GM10248 (cell line): Measurements from ENCODE around the gene TSC22D1.

ENCODE experiments used
- CTCF ChIA-PET: fragments of 300-600 bp; sonication (Branson Sonifier 250); formaldehyde crosslinking; extraction: SDS; loops from one replicate; lab custom pipeline; 2021; ENCODE audit warnings: antibody characterized with exemption; lab: Yijun Ruan, JAX
- POLR2A ChIA-PET: fragments of 350-650 bp; sonication (Branson Sonifier 250); formaldehyde crosslinking; extraction: SDS; loops from one replicate; lab custom pipeline; 2020; ENCODE audit warnings: antibody characterized with exemption; lab: Yijun Ruan, JAX
- DNase-seq: peaks from one replicate; pipeline ENCODE4 v3.0.0; 2012; ENCODE audit errors: extremely low spot score
- TF ChIP-seq, protein P1 (sequence below): IDR thresholded peaks from 2 replicates; pipeline ENCODE4 v1.5.1; 2012; ENCODE audit warnings: mild to moderate bottlenecking, low read depth; ENCODE audit errors: extremely low read depth, missing control alignments, control extremely low read depth

TSC22D1 gene

DNA sequence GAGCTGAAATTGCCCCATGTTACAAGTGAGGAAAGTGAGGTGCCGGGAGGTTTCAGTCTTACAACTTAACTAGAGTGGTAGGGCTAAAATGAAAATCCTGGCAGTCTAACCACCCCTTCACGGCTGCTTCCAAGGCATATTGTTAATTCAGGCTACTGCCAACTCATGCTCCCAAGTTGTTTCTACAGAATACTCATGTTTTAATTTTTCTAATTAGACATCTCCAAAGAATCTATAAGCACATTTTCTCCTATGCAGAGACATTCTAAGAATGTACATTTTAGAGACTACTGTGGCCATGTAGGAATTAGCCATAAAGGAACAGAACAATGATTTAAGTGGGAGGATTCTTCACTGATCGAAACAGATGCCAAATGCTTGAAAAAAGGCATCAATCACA lies 7.0 kb upstream of the TSC22D1 start:
- ChIA-PET CTCF (interaction anchor here (1.7 kb wide), 1 partner anchor 8 kb away, joined by 7 read pairs; no protein-coding TSS in a partner anchor), POLR2A (no interaction called here)
- DNase-seq: no peak
- TF ChIP-seq, protein P1, sequence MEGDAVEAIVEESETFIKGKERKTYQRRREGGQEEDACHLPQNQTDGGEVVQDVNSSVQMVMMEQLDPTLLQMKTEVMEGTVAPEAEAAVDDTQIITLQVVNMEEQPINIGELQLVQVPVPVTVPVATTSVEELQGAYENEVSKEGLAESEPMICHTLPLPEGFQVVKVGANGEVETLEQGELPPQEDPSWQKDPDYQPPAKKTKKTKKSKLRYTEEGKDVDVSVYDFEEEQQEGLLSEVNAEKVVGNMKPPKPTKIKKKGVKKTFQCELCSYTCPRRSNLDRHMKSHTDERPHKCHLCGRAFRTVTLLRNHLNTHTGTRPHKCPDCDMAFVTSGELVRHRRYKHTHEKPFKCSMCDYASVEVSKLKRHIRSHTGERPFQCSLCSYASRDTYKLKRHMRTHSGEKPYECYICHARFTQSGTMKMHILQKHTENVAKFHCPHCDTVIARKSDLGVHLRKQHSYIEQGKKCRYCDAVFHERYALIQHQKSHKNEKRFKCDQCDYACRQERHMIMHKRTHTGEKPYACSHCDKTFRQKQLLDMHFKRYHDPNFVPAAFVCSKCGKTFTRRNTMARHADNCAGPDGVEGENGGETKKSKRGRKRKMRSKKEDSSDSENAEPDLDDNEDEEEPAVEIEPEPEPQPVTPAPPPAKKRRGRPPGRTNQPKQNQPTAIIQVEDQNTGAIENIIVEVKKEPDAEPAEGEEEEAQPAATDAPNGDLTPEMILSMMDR: no peak

- ChIA-PET POLR2A (no interaction called here), CTCF (interaction anchor here (0.6 kb wide), 1 partner anchor 73 kb away, joined by 3 read pairs; no protein-coding TSS in a partner anchor)
- TF ChIP-seq, protein P1: no peak
These were observed 1.9 kb upstream of the TSC22D1 start for GRCh38 chr13:44578067-44578400.

DNA sequence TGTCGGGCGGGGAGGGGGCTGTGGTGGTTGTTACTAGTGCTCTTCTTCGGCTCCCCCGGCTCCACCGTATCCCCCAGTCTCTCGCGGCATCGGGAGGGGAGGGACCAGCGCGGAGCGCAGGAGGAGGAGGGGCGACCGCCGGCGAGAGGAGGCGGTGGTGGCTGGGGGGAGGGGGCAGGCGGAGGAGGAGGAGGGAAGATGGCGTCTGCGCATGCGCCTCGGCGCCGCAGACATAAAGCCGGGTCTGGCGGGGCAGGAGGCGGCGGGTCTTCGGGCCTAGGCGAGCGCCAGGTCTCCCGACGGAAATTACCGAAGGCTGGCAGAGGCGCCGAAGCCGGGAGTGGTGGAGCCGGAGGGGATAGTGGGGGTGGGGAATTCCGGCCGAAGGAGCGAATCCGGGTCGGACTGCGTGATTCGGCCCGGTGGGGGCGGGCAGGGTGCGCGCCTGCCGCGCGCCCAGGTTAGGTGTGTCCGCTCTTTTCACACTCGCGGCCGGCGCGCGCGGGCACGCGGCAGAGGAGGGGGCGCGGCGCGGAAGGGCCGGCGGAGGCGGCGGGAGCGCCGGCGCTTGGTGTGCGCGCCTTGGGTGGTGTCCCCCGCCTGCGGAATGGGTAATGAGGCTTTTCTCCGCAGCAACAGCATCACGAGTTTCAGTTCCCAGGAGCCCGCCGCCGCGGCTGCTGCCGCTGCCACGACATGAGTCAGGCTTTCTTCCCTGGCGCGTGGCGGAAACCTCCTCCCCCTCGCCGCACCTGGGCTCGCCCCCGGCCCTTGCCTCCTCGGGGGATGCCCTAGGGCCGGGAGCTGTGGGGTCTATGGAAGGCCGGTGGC lies 1.3 kb upstream of the TSC22D1 start:
- ChIA-PET POLR2A (no interaction called here), CTCF (no interaction called here)
- TF ChIP-seq, protein P1: no peak
- DNase-seq: peak; percentile 93

More at GRCh38 chr13:44578067-44578400, 1.9 kb upstream of the TSC22D1 start:
- no peak for DNase-seq

DNA sequence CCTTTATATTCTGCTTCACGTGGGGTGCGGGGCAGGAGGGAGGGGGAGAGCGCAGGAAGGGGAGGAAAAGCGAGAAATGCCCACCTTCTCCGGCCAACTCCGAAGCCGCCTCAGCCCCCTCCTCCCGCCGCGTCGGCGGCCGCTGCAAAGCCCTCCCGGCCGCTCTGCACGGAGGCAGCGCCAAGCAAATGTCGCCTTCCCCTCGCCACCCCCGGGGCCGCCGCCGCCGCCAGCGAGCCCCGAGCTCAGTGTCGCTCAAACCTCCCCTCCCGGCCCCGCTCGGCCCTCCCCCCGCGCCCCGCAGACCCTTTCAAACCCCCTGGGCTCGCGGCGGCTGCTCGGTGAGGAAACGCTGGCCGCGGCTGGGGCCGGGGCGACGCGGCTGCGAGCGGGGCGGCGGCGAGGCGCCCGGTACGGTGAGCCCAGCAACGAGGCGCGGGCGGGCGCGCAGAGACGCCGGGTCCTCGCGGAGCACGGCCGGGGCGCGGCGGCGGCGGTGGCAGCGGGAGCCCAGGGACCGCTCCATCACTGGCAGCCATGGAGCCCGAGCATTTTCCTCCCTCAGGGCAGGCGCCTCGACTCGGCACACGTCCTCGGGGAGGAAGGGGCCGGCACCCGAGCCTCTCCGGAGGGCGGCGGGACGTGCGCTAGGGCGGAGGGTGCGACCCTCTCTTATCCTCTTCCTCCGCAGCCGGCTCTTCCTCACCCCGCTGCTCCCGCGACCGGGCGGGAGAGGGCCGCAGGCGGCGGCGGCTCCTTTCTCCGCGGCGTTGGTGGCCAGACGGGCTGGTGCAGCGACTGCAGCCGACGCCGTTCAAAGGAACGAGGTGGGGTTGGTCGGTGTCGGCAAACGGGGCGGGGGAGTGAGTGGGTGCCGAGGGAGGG lies 463 bp upstream of the TSC22D1 start:
- DNase-seq: peak; percentile 37
- POLR2A ChIA-PET: no interaction called here
- CTCF ChIA-PET: interaction anchor here (0.9 to 1.2 kb wide), 4 partner anchors 15 to 342 kb away, joined by 3 to 6 read pairs (median 4); no protein-coding TSS in a partner anchor
- TF ChIP-seq, protein P1: no peak

- no peak for DNase-seq
- CTCF ChIA-PET: interaction anchor here (0.8 to 1.4 kb wide), 3 partner anchors 9 to 32 kb away, joined by 3 to 4 read pairs (median 4); no protein-coding TSS in a partner anchor
- POLR2A ChIA-PET: no interaction called here
- TF ChIP-seq, protein P1: no peak
These were observed 1.1 kb downstream of the TSC22D1 start for GRCh38 chr13:44575035-44575434.

GRCh38 chr13:44574466-44574855 lies 1.7 kb downstream of the TSC22D1 start:
- TF ChIP-seq, protein P1: no peak
- ChIA-PET CTCF (interaction anchor here (1.0 to 1.4 kb wide), 2 partner anchors 10 to 25 kb away, joined by 3 read pairs; no protein-coding TSS in a partner anchor), POLR2A (no interaction called here)
- DNase-seq: no peak
